Measurements from ENCODE around the gene MRPL34.

GRCh38 chr19:17321655-17322489 lies 16.2 kb downstream of the MRPL34 start:
- TF ChIP-seq MAX (IDR thresholded peaks at IDR 0.05; ENCODE audit: low read depth) (no peak), CTCF (IDR thresholded peaks at IDR 0.05) (no peak), TAF1 (IDR thresholded peaks at IDR 0.05; ENCODE audit: borderline replicate concordance, low read depth, low read length) (no peak), JUND (IDR thresholded peaks at IDR 0.05) (no peak), POLR2AphosphoS5 (IDR thresholded peaks at IDR 0.05; ENCODE audit: low read depth, low read length) (no peak), RCOR1 (IDR thresholded peaks at IDR 0.05; ENCODE audit: low read length) (no peak), PBX3 (IDR thresholded peaks at IDR 0.05) (no peak), REST (IDR thresholded peaks at IDR 0.05; ENCODE audit: low read depth, low read length) (no peak), CHD2 (IDR thresholded peaks at IDR 0.05; ENCODE audit: low read length, partially characterized antibody) (no peak)

All from SK-N-SH (cell line).